GM21528 (cell line): ENCODE results near the gene RETN.

Experiments
- ATAC-seq: cut with Tn5 transposase; IDR thresholded peaks from one replicate; pipeline ENCODE4 v1.9.1; 2021; ENCODE audit warnings: mild to moderate bottlenecking, moderate library complexity; ENCODE audit not compliant: unreplicated experiment, low FRiP score

RETN gene

GRCh38 chr19:7705387-7706187, 36.7 kb downstream of the RETN start:
- ATAC-seq: peak; percentile 39

GRCh38 chr19:7706188-7706954, 37.5 kb downstream of the RETN start:
- no peak for ATAC-seq

- no peak for ATAC-seq
Observed at GRCh38 chr19:7706955-7707456, 38.2 kb downstream of the RETN start.

- ATAC-seq: no peak
Observed at GRCh38 chr19:7709932-7710460, 41.1 kb downstream of the RETN start.

- no peak for ATAC-seq
Observed at GRCh38 chr19:7710616-7711015, 41.8 kb downstream of the RETN start.

GRCh38 chr19:7715671-7716070, 46.8 kb downstream of the RETN start:
- no peak for ATAC-seq

- no peak for ATAC-seq
Observed at GRCh38 chr19:7716762-7717161, 47.9 kb downstream of the RETN start.

GRCh38 chr19:7718668-7719067, 49.8 kb downstream of the RETN start:
- ATAC-seq: no peak
